C1 segment of cervical spinal cord (tissue), 14 donors: Measurements from ENCODE around the gene GOLT1B.

Experiments used
- DNase-seq, 14 donors: peaks; one replicate each; lab custom pipeline; 2025; lab: John Stamatoyannopoulos, UW

The GOLT1B gene

DNA sequence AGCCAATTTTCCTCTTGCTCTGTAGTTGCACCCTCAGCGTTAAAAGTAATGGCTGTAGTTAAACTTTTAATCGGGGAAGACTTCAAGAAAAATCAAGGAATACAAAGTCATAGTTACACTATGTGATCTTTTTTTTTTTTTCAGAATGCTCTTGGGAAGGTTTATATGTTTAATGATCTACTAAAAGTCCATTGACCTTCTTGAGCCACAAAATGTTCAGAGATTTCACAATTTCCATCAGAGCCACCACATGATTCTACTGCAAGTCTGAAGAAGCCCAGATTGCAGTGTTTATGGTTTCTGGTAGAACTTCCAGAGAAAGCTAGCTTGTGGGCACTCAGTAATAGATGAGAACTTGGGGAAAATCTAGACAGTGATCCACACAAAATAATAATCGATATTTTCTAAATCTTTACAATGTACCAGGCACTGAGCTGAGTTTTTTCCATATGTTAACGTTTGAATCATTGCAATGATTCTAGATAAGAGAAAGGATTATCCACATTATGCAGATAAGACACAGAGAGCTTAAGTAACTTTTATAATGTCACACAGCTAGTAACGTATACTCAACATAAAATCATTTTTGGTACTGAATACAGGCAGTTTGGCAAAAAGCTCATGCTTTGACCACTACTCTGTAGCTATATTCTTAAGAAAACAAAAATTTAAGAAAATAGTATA, 64.8 kb downstream of the GOLT1B start:
- no peak for DNase-seq

DNA sequence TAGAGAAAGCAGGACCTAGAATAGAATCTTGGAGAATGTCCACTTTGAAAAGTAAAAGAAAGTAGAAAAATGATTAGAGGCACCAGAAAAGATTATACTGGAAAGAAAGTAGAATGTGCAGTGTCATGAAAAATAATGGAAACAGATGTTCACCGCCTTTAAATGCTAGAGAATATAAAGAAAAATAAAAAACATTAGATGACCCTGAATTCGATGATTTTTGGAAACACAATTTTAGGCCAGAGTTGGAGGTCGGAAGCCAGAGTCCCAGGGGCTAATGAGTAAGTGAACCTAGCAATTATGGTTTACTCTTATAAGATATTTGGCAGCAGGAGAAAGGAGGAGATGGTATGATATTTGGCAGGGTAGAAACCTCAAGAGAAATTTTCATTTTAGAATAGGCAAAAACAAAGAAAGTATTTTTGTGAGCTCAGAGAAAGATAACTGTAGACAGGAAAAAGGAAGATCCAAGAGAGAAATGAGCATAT, 65.4 kb downstream of the GOLT1B start:
- DNase-seq: no peak
